Activated CD8-positive, alpha-beta memory T cell treated with anti-CD3 and anti-CD28 coated beads for 48 hours (primary cell): Measurements from ENCODE around the gene NYAP2.

Experiments
- DNase-seq, 3 experiments: peaks; one replicate each; pipeline ENCODE4 v3.0.0-alpha.2; 2020; ENCODE audit warnings: low read depth in 2 of 3, low spot score in 2 of 3

Gene NYAP2

GRCh38 chr2:225428360-225428759, 28.9 kb downstream of the NYAP2 start:
- DNase-seq = no peak

DNA sequence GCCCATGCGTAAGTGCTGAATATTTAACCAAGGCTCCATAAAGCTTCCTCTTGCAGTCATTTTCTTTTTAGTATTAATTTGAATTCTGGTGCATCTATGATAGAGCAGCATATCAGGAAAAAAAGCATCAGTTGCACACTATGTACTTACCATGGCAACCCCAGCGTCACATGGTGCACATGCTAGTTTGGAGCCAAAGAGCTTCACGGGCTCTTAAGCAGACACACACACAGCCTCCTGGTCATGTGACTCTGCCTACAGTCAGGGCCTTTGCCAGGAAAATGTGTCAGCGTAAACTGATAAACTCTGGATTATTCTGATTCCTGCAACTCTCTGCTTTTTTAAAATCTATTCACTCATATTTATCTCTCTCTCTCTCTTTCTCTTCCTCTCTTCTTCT, 30.2 kb downstream of the NYAP2 start:
- DNase-seq = no peak

GRCh38 chr2:225431105-225431863, 31.8 kb downstream of the NYAP2 start:
- DNase-seq = no peak

- DNase-seq = no peak
These were observed 34.5 kb downstream of the NYAP2 start for GRCh38 chr2:225434014-225434413.

DNA sequence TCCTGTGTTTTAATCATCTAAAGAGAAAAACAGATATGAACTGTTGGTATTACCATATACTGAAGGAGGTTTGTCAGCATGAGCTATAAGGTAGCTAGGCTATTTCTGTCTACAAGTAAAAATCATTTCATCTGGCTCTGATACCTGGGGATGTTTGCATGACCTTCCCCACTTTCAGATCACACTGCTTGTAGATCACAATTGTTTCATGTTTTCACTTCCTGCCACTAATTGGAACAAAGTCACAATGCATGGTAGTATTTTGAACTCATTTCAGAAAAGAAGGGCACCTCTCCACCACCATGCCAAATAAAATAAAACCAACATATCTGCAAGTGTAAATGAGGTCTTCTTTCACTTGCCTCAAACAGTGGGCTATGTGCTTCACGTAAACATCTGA, 37.8 kb downstream of the NYAP2 start:
- DNase-seq = no peak

- DNase-seq = no peak
These were observed 38.7 kb downstream of the NYAP2 start for GRCh38 chr2:225438248-225438647.

- no peak for DNase-seq
These were observed 53.2 kb downstream of the NYAP2 start for GRCh38 chr2:225452677-225453076.

DNA sequence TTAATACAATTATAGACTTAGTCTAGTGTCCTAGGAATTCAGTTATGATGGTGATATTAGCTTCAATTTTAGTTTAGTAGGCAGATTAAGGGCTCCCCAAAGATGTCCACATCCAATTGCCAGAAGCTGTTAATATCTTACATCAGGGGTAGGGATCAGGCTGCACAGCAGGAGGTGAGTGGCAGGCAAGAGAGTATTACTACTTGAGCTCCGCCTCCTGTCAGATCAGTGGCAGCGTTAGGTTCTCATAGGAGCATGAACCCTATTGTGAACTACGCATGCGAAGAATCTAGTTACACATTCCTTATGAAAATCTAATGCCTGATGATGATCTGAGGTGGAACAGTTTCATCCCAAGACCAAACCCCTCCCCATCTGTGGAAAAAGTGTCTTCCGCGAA, 54.9 kb downstream of the NYAP2 start:
- DNase-seq = no peak

- no peak for DNase-seq
These were observed 57.2 kb downstream of the NYAP2 start for GRCh38 chr2:225456619-225457260.

DNA sequence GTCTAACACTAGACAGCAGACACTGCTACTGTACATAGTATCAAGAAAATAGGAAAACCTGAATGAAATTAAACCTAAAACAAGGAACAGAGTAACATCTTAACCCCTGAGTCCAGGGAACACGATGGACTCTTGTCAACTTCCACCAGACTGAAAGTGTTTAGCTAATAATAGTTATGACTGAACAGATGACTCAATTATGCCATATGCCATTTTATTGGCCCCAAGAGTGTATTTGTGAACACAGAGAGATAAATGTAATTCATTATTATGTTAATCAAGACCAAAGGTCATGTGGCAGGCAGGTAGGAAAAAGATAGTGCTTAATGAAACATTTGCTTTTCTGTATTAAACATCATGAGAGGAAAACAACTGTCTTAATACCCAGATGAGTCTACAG, 58.0 kb downstream of the NYAP2 start:
- no peak for DNase-seq

- no peak for DNase-seq
These were observed 59.1 kb downstream of the NYAP2 start for GRCh38 chr2:225458431-225459117.

DNA sequence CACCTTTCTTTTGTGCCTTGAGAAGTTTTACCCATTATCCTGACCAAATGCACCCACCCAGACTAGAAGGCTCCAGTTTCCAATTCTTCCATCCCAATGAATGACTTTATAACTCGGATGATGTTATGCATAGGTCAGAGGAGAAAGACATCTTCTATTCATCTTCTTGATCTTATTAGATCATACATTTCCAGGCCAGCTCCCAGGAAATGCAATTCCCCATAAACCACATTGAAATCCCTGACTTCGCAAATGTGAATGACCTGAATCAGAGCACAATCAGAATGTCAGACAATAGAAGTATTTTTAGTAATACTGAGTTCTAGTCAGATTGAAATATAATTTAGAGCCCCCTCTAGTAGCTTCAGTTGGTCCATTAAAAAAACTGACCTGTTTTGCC, 62.9 kb downstream of the NYAP2 start:
- no peak for DNase-seq

DNA sequence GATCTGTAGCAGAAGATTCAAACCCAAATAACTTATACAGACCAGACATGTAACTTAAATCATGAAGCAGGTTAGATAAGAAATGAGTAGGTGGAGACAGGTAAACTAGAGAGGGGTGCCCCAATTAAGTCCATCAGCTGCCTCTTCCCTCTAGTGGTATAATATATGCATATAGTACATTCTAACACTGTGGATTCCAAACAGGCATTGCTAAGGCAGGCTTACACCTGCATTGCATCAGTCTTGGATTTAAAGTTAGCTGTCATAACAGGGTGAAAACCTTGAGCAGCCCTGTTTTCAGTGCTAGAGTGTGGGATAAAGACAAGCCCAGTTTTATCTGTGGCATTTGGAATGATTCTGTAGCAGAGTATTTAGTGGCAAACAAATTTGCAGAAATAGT, 63.4 kb downstream of the NYAP2 start:
- DNase-seq = no peak

GRCh38 chr2:225463449-225463848, 63.9 kb downstream of the NYAP2 start:
- no peak for DNase-seq

- DNase-seq = no peak
These were observed 65.0 kb downstream of the NYAP2 start for GRCh38 chr2:225464346-225465025.

- no peak for DNase-seq
These were observed 66.3 kb downstream of the NYAP2 start for GRCh38 chr2:225465827-225466226.

GRCh38 chr2:225466891-225467604, 67.5 kb downstream of the NYAP2 start:
- DNase-seq = no peak

DNA sequence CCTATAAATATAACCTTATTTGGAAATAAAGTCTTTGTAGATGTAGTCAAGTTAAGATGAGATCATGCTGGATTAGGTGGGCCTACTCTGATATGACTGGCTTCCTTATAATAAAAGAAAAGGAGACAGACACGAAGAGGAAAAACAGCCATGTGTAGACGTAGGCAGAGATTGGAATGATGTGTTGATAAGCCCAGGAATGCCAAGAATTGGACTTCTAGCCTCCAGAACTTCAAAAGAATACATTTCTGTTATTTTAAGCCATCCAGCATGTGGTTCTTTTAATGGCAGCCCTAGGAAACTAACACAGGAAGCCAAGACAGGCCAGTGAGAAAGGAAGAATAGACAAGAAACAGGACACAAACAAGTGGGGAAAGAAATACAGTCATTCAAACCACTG, 68.6 kb downstream of the NYAP2 start:
- no peak for DNase-seq

DNA sequence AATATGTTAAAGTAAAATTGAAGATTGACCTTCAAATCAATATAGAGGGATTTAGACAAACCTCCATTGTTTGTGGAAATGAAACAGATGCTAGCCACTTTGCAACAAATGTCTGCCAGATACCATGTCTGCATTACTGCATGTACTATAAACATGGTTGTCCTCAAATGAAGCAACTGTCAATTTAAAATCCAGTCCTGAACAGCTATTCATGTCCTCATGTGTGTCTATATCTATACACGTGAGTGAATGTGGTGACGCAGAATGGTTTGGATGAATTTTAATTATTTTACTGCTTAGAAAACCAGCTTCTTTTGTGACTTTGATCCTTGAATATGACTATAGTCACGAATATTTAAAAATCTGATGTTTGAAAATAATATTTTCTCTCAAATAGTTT, 71.5 kb downstream of the NYAP2 start:
- DNase-seq = no peak

- DNase-seq = no peak
These were observed 72.0 kb downstream of the NYAP2 start for GRCh38 chr2:225471482-225471881.

DNA sequence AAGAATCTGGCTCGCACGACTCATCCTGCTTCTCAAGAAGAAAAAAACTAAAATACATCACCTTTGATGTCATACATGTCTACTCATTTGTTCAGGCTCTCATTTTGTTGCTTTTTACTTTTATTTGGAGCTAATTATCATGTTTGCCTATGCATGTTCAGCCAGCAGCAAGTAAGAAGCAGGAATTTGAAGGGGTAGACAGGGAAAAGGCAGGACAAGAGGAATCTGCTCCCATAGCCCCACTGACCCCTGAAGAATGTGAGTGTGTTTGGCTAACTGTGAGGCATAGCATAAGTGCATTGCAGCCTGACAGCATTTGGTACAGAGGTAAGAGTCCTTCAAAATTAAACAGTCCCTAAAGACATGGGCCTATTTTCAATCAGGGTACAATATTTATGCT, 72.7 kb downstream of the NYAP2 start:
- no peak for DNase-seq
